Prostate gland (tissue), 2 donors: ENCODE results near the gene RTN4R. TPM values are rescaled to one million over a fixed set of nuclear protein-coding genes. Genes with fewer than 3 reads are reported as not detected.

Experiments
- DNase-seq: peaks from one replicate; pipeline ENCODE4 v3.0.0-alpha.2; 2019; ENCODE audit warnings: low spot score
- H3K27ac ChIP-seq, 2 donors: fragments of 200-600 bp; sonication (generic); 2 replicates each; pipeline ENCODE4 v1.5.1; 2017 to 2019
- H3K27me3 ChIP-seq: fragments of 200-600 bp; sonication (generic); replicated peaks from 2 replicates; pipeline ENCODE4 v1.5.1; 2019; ENCODE audit not compliant: insufficient read depth
- H3K36me3 ChIP-seq, 2 donors: fragments of 200-600 bp; sonication (generic); 1 replicate in 1 of 2; 2 replicates in 1 of 2; pipeline versions ENCODE4 v1.5.1 to v1.8.1; 2017 to 2019
- H3K4me1 ChIP-seq: fragments of 200-600 bp; sonication (generic); replicated peaks from 2 replicates; pipeline ENCODE4 v1.5.1; 2019
- H3K4me3 ChIP-seq, 2 donors: fragments of 200-600 bp; sonication (generic); 2 replicates each; pipeline ENCODE4 v1.5.1; 2017 to 2019
- H3K9me3 ChIP-seq: fragments of 200-600 bp; sonication (generic); 2 replicates; pipeline ENCODE4 v1.5.1; 2017
- POLR2A ChIP-seq: fragments of 450-650 bp; IDR thresholded peaks from one replicate; pipeline ENCODE4 v1.6.1; 2016; ENCODE audit warnings: antibody characterized with exemption, mild to moderate bottlenecking
- POLR2AphosphoS5 ChIP-seq: sonication (generic); formaldehyde crosslinking; IDR thresholded peaks from one replicate; pipeline ENCODE4 v1.6.1; 2017; ENCODE audit warnings: antibody characterized with exemption
- WGBS: methylation state at CpG from one replicate; pipeline ENCODE4 v1.1.5; 2018; 5-methylcytosine and 5-hydroxymethylcytosine counted together
- intact Hi-C: fragments of 100-400 bp; cut with DNase I; formaldehyde crosslinking; loops from one replicate; pipeline ENCODE4 v1.14.2; 2022
- total RNA-seq, 2 donors: library from RNA; depleted of rRNA; stranded (reverse); fragments of >200 nt; gene quantifications; one replicate each; pipeline ENCODE4 v1.1.0, GENCODE V29; 2016
- TF ChIP-seq, protein P1 (sequence below), 4 experiments: fragments of 200-600 bp in 2 of 4; fragments of 450-650 bp in 2 of 4; sonication (generic) in 2 of 4; IDR thresholded peaks; 1 replicate in 3 of 4; 2 replicates in 1 of 4; pipeline ENCODE4 v1.5.1; 2016 to 2019; ENCODE audit warnings: antibody characterized with exemption in 4 of 4, mild to moderate bottlenecking in 2 of 4, moderate library complexity in 2 of 4

RTN4R gene
- total RNA-seq, 2 donors from 2014 or later, result 4.4 to 6.0 TPM

DNA sequence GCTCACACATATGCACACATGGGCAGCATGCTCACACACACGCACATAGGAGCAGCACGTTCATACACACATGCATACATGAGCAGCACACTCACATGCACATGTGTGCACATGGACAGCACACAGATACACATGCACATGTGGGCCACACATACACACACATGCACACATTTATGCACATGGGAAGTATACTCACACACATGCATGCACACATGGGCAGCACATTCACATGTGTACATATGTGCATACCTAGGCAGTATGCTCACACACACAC is 42.5 kb downstream of the RTN4R start:
- Histone ChIP-seq H3K27me3 (no peaks in the 10 kb centered on the region), H3K36me3 (no peaks in the 10 kb centered on the region), H3K4me1 (peaks cover 6% of the 10 kb centered on the region), H3K4me3 (no peak overlapping the region), H3K9me3 (no peaks in the 10 kb centered on the region), H3K27ac (no peak overlapping the region)
- intact Hi-C loops, result no loop called here
- TF ChIP-seq, protein P1, sequence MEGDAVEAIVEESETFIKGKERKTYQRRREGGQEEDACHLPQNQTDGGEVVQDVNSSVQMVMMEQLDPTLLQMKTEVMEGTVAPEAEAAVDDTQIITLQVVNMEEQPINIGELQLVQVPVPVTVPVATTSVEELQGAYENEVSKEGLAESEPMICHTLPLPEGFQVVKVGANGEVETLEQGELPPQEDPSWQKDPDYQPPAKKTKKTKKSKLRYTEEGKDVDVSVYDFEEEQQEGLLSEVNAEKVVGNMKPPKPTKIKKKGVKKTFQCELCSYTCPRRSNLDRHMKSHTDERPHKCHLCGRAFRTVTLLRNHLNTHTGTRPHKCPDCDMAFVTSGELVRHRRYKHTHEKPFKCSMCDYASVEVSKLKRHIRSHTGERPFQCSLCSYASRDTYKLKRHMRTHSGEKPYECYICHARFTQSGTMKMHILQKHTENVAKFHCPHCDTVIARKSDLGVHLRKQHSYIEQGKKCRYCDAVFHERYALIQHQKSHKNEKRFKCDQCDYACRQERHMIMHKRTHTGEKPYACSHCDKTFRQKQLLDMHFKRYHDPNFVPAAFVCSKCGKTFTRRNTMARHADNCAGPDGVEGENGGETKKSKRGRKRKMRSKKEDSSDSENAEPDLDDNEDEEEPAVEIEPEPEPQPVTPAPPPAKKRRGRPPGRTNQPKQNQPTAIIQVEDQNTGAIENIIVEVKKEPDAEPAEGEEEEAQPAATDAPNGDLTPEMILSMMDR (IDR thresholded peaks at IDR 0.05), result no peak
- TF ChIP-seq POLR2A, result no peak
- TF ChIP-seq POLR2AphosphoS5, result no peak
- 95% methylated on average over 2 of the region's 2 CpGs for WGBS
- DNase-seq, result no peak

DNA sequence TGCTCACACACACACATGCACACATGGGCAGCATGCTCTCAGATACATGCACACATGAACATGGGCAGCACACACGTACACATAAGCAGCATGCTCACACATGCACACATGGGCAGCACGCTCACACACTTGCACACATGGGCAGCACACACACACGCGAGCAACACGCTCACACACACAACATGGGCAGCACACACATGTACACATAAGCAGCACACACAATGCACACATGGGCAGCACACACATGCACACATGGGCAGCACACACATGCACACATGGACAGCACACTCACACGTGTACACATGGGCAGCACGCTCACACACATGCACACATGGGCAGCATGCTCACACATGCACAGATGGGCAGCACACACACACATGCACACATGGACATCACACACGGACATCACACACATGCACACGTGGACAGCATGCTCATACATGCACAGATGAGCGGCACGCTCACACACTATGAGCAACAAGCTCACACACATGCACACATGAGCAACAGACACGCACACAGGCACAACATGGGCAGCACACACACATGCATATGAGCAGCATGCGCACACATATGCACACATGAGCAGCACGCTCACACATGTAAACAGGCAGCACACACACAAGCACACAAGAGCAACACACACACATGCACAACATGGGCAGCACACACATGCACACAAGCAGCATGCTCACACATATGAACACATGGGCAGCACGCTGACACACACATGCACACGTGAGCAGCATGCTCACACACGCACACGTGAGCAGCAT is 43.0 kb downstream of the RTN4R start:
- no peaks in the 10 kb centered on the region for H3K27me3 ChIP-seq
- H3K27ac ChIP-seq, result no peak overlapping the region
- TF ChIP-seq, protein P1 (IDR thresholded peaks at IDR 0.05), result no peak
- TF ChIP-seq POLR2A, result no peak
- no peak for TF ChIP-seq POLR2AphosphoS5
- DNase-seq, result no peak
- H3K36me3 ChIP-seq, result no peaks in the 10 kb centered on the region
- WGBS, result 92% methylated on average over 18 of the region's 18 CpGs
- H3K4me1 ChIP-seq, result peaks cover 5% of the 10 kb centered on the region
- intact Hi-C loops, result no loop called here
- H3K4me3 ChIP-seq, result no peak overlapping the region
- H3K9me3 ChIP-seq, result no peaks in the 10 kb centered on the region

DNA sequence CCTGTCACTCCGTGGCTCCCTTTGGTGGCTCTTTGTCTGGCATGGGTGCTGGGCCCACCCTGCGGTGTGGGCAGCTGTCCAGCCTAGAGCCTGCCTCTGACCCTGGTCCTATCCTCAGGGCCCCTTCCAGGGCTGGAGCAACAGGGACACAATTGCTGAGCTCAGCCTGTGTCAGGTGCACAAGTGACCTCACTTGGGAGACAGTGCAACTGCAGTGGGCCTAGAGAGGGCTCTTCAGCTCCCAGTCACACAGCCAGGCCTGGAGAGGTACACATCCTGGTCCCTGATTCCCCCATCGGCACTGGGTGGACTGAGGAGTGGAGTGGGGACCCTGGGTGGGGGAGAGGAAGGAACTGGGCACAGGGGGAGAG is 43.9 kb downstream of the RTN4R start:
- TF ChIP-seq, protein P1 (IDR thresholded peaks at IDR 0.05), result no peak
- TF ChIP-seq POLR2A (no peak), POLR2AphosphoS5 (no peak)
- no peaks in the 10 kb centered on the region for H3K9me3 ChIP-seq
- no peak overlapping the region for H3K27ac ChIP-seq
- H3K27me3 ChIP-seq, result no peaks in the 10 kb centered on the region
- no peak overlapping the region for H3K4me3 ChIP-seq
- 91% methylated on average over 2 of the region's 3 CpGs for WGBS
- H3K4me1 ChIP-seq, result no peaks in the 10 kb centered on the region
- H3K36me3 ChIP-seq, result no peaks in the 10 kb centered on the region
- intact Hi-C loops, result no loop called here
- no peak for DNase-seq

DNA sequence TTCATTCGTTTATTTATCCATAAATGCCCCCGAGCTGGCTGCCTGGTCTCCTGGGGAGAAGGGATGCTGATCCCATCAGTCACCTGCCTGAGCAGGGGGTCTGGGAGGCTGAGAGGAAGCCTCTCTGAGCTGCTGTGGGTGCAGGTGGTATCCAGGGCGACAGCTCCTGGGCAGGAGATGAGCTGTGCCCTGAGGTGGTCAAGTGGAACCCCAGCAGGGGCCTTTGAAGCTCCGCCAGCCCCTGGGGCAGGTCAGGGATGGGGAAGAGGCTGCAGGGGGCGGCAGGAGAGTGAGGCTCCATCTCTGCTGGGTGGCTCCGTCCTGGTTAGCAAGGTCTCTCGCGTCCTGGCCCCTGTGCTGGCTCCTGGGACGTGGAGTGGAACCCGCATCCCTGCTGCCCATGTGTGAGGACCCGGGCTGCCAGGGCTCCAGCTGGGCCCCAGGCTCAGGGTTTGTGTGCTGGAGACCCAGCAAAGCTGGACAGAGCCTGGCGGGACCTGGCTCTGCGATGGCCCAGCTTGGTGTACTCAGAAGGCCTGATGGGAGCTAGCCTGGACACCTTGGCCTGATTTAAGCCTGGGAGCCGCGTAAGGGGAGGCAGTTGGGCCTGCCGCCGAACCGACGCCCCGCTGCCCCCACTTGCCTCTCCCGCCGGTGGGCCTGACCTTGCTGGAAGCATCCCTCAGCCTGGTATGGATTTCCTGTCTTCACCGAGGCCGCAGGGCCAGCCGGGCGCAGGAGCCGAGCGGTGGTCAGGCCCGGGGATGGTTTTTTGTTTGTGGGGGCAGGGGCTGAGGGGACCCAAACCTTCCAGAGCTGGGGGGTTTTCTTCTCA is 44.5 kb downstream of the RTN4R start:
- 93% methylated on average over 24 of the region's 29 CpGs for WGBS
- TF ChIP-seq POLR2AphosphoS5, result no peak
- TF ChIP-seq, protein P1 (IDR thresholded peaks at IDR 0.05), result no peak
- no peak for TF ChIP-seq POLR2A
- intact Hi-C loops, result no loop called here

More for the DNA sequence above, 44.5 kb downstream of the RTN4R start:
- no peaks in the 10 kb centered on the region for H3K27me3 ChIP-seq
- no peaks in the 10 kb centered on the region for H3K9me3 ChIP-seq
- no peaks in the 10 kb centered on the region for H3K4me1 ChIP-seq
- no peaks in the 10 kb centered on the region for H3K36me3 ChIP-seq
- H3K27ac ChIP-seq, result no peak overlapping the region
- no peak for DNase-seq
- no peak overlapping the region for H3K4me3 ChIP-seq
